HepG2 (cell line): ENCODE measurements around the gene DNAJB6. TPM values are rescaled to one million over a fixed set of nuclear protein-coding genes. Genes with fewer than 3 reads are reported as not detected.

Experiments
- ATAC-seq: fragments of 200-7000 bp; cut with Tn5 transposase; 3 replicates; pipeline ENCODE4 v1.9.1; 2020; ENCODE audit warnings: mild to moderate bottlenecking, moderate library complexity
- BruUV-seq: library from RNA; stranded (reverse); fragments of 400-500 nt; replicated peaks from 2 replicates; lab custom pipeline; 2021; lab: Mats Ljungman, UMichigan
- CTCF ChIA-PET: fragments of 300-600 bp; formaldehyde crosslinking; extraction: SDS; loops from one replicate; lab custom pipeline; 2021; ENCODE audit warnings: low total read pairs, inconsistent platforms, low intra/inter-chr PET ratio; lab: Yijun Ruan, JAX
- POLR2A ChIA-PET: fragments of 350-600 bp; sonication (Branson Sonifier 250); formaldehyde crosslinking; loops from one replicate; lab custom pipeline; 2020; ENCODE audit warnings: antibody characterized with exemption, inconsistent platforms; lab: Yijun Ruan, JAX
- DNase-seq: peaks from one replicate; pipeline ENCODE4 v3.0.0-alpha.2; 2015; ENCODE audit warnings: low spot score
- FAIRE-seq: peaks from 3 replicates; lab custom pipeline; 2011; peaks lifted over from hg19 to GRCh38; lab: Jason Lieb, UNC
- H2AFZ ChIP-seq: one replicate; pipeline ENCODE4 v1.6.1; 2011; ENCODE audit warnings: low read length, inconsistent platforms
- H3K27ac ChIP-seq: fragments of 300-600 bp; 3 replicates; pipeline ENCODE4 v1.8.0; 2011; ENCODE audit warnings: mixed run types, mild to moderate bottlenecking, mixed read lengths, low read length, inconsistent platforms; ENCODE audit not compliant: insufficient read depth; ENCODE audit errors: extremely low read length
- H3K27me3 ChIP-seq, 2 experiments: fragments of 200-600 bp in 1 of 2; 2 replicates in 1 of 2; 3 replicates in 1 of 2; pipeline versions ENCODE4 v1.6.0 to v1.8.0; 2011; ENCODE audit warnings: low read length in 2 of 2, mild to moderate bottlenecking in 2 of 2, moderate library complexity in 2 of 2, inconsistent platforms in 1 of 2; ENCODE audit not compliant: insufficient read depth in 2 of 2, control insufficient read depth in 1 of 2
- H3K36me3 ChIP-seq, 2 experiments: fragments of 200-600 bp in 1 of 2; replicated peaks in 1 of 2; 2 replicates in 1 of 2; 3 replicates in 1 of 2; pipeline versions ENCODE4 v1.5.1 to v1.8.0; 2011; ENCODE audit warnings: low read length in 2 of 2, inconsistent platforms in 1 of 2; ENCODE audit not compliant: insufficient read depth in 2 of 2, control insufficient read depth in 1 of 2
- H3K4me1 ChIP-seq: 2 replicates; pipeline ENCODE4 v1.5.1; 2012; ENCODE audit warnings: low read length, inconsistent platforms; ENCODE audit not compliant: insufficient read depth
- H3K4me2 ChIP-seq: 2 replicates; pipeline ENCODE4 v1.6.0; 2011; ENCODE audit warnings: low read depth, low read length, inconsistent platforms
- H3K4me3 ChIP-seq, 3 experiments: fragments of 200-600 bp in 1 of 3; sonication (generic), shearing (Covaris generic) in 1 of 3; replicated peaks in 1 of 3; 2 replicates each; pipeline ENCODE4 v1.5.1; 2011 to 2016; ENCODE audit warnings: low read length in 3 of 3, inconsistent platforms in 2 of 3, low read depth in 2 of 3, mild to moderate bottlenecking in 2 of 3, control low read depth in 1 of 3, mixed read lengths in 1 of 3; ENCODE audit not compliant: insufficient read depth in 1 of 3
- H3K79me2 ChIP-seq: one replicate; pipeline ENCODE4 v1.6.1; 2011; ENCODE audit warnings: low read length, inconsistent platforms; ENCODE audit not compliant: insufficient read depth
- H3K9ac ChIP-seq: 2 replicates; pipeline ENCODE4 v1.6.0; 2011; ENCODE audit warnings: mild to moderate bottlenecking, low read depth, low read length, inconsistent platforms; ENCODE audit not compliant: insufficient read depth
- H3K9me3 ChIP-seq: 2 replicates; pipeline ENCODE4 v1.5.1; 2012; ENCODE audit warnings: mild to moderate bottlenecking, low read length
- H4K20me1 ChIP-seq: 2 replicates; pipeline ENCODE4 v1.6.0; 2011; ENCODE audit warnings: inconsistent platforms, mild to moderate bottlenecking, low read length, moderate library complexity; ENCODE audit not compliant: insufficient read depth
- BCL6 ChIP-seq: IDR thresholded peaks from 2 replicates; pipeline ENCODE4 v1.6.1; 2016; ENCODE audit warnings: missing genetic modification reagents, missing compliant biosample characterization
- ERF ChIP-seq: IDR thresholded peaks from 2 replicates; pipeline ENCODE4 v1.6.1; 2018; ENCODE audit warnings: missing biosample characterization, missing genetic modification reagents
- FUBP1 ChIP-seq: sonication (generic); formaldehyde crosslinking; IDR thresholded peaks from 2 replicates; pipeline ENCODE4 v1.5.1; 2020; ENCODE audit warnings: missing genetic modification reagents, mild to moderate bottlenecking, borderline replicate concordance
- HNF1B ChIP-seq: sonication (generic); formaldehyde crosslinking; IDR thresholded peaks from 2 replicates; pipeline ENCODE4 v1.5.1; 2020; ENCODE audit warnings: mild to moderate bottlenecking, moderate library complexity, missing genetic modification reagents
- IKZF1 ChIP-seq: fragments of 450-650 bp; IDR thresholded peaks from 2 replicates; pipeline ENCODE4 v1.7.1; 2016
- KLF15 ChIP-seq: sonication (generic); formaldehyde crosslinking; IDR thresholded peaks from 2 replicates; pipeline ENCODE4 v1.8.1; 2023; ENCODE audit warnings: borderline replicate concordance, mild to moderate bottlenecking, inconsistent platforms, missing genetic modification reagents, mixed read lengths
- MEIS2 ChIP-seq: sonication (generic); formaldehyde crosslinking; IDR thresholded peaks from 2 replicates; pipeline ENCODE4 v1.9.0; 2021; ENCODE audit warnings: mild to moderate bottlenecking, missing genetic modification reagents
- NFIB ChIP-seq: sonication (generic); formaldehyde crosslinking; IDR thresholded peaks from 2 replicates; pipeline ENCODE4 v1.9.0; 2021; ENCODE audit warnings: missing genetic modification reagents, mild to moderate bottlenecking, borderline replicate concordance
- PCBP2 ChIP-seq: fragments of 200-400 bp; formaldehyde crosslinking; optimal IDR thresholded peaks from 2 replicates; pipeline ENCODE3; 2018; ENCODE audit warnings: low read length, low read depth; ENCODE audit not compliant: poor library complexity, severe bottlenecking
- RARA ChIP-seq: IDR thresholded peaks from 2 replicates; pipeline ENCODE4 v1.6.1; 2016; ENCODE audit warnings: missing genetic modification reagents, missing compliant biosample characterization
- RXRB ChIP-seq: IDR thresholded peaks from 2 replicates; pipeline ENCODE4 v1.6.1; 2016; ENCODE audit warnings: borderline replicate concordance, missing genetic modification reagents, missing compliant biosample characterization
- TARDBP ChIP-seq: sonication (generic); formaldehyde crosslinking; IDR thresholded peaks from 2 replicates; pipeline ENCODE4 v1.8.0; 2022; ENCODE audit warnings: mild to moderate bottlenecking, missing genetic modification reagents
- ZEB1 ChIP-seq: IDR thresholded peaks from 2 replicates; pipeline ENCODE4 v1.6.1; 2012; ENCODE audit warnings: mild to moderate bottlenecking, low read depth, inconsistent platforms; ENCODE audit not compliant: insufficient replicate concordance
- ZFY ChIP-seq: sonication (generic); formaldehyde crosslinking; IDR thresholded peaks from 2 replicates; pipeline ENCODE4 v1.4.0; 2020; ENCODE audit warnings: missing genetic modification reagents
- ZMYM4 ChIP-seq: sonication (generic); formaldehyde crosslinking; IDR thresholded peaks from 2 replicates; pipeline ENCODE4 v1.8.1; 2023; ENCODE audit warnings: mild to moderate bottlenecking, missing genetic modification reagents
- ZNF264 ChIP-seq: sonication (generic); formaldehyde crosslinking; IDR thresholded peaks from 2 replicates; pipeline ENCODE4 v1.4.0; 2020; ENCODE audit warnings: missing genetic modification reagents
- ZNF431 ChIP-seq: sonication (generic); formaldehyde crosslinking; IDR thresholded peaks from 2 replicates; pipeline ENCODE4 v1.9.0; 2022; ENCODE audit warnings: missing genetic modification reagents, low read depth, mild to moderate bottlenecking, borderline replicate concordance
- ZNF441 ChIP-seq: sonication (generic); formaldehyde crosslinking; IDR thresholded peaks from 2 replicates; pipeline ENCODE4 v1.7.0; 2021; ENCODE audit warnings: missing genetic modification reagents, borderline replicate concordance
- ZNF468 ChIP-seq: sonication (generic); formaldehyde crosslinking; IDR thresholded peaks from 2 replicates; pipeline ENCODE4 v1.8.0; 2022; ENCODE audit warnings: mild to moderate bottlenecking, moderate library complexity, missing genetic modification reagents
- ZSCAN25 ChIP-seq: sonication (generic); formaldehyde crosslinking; IDR thresholded peaks from 2 replicates; pipeline ENCODE4 v1.8.0; 2022; ENCODE audit warnings: mild to moderate bottlenecking, missing genetic modification reagents
- WGBS: methylation state at CpG from one replicate; pipeline ENCODE4 v1.1.6; 2017; ENCODE audit warnings: low lambda C conversion rate; 5-methylcytosine and 5-hydroxymethylcytosine counted together
- in situ Hi-C: cut with HindIII; loops from 2 replicates; pipeline ENCODE4 v1.10.0; 2017; ENCODE audit warnings: low pct_unique_long_range_greater_than_20kb; ENCODE audit not compliant: extremely low pct_ligation_motif_present
- intact Hi-C: fragments of 100-400 bp; cut with micrococcal nuclease; formaldehyde crosslinking; loops from one replicate; pipeline ENCODE4 v1.10.0; 2022; ENCODE audit not compliant: unreplicated experiment
- polyA plus RNA-seq, 8 experiments: library from polyadenylated mRNA; depleted of rRNA in 3 of 8; stranded (reverse) in 7 of 8; unstranded in 1 of 8; fragments of >200 nt; fragmentation: Illumina TruSeq in 4 of 8; extraction: Trizol in 4 of 8; gene quantifications; 2 replicates each; pipeline versions ENCODE4 v1.2.1 to v1.2.3, GENCODE V29; 2011 to 2016; ENCODE audit warnings: low read depth in 4 of 8, missing spikeins in 1 of 8, mixed read lengths in 1 of 8; ENCODE audit not compliant: insufficient read depth in 1 of 8
- total RNA-seq, 5 experiments: library from RNA; depleted of rRNA; stranded (reverse); fragments of >200 nt; fragmentation: Illumina TruSeq; extraction: Trizol; gene quantifications; 2 replicates each; pipeline ENCODE4 v1.2.3, GENCODE V29; 2016; ENCODE audit warnings: low read depth in 1 of 5

Gene DNAJB6
- total and polyA plus RNA-seq, 2 of the 13 experiments (the other 11 are each of a cell fraction or from before 2014, with no cell fraction given): 29.9 to 53.9 TPM

GRCh38 chr7:157336383-157337315 lies at the start of gene DNAJB6 (continued):
- TF ChIP-seq BCL6 (0 out of 2 replicates have a peak, but pooled peaks have one; percentile 12), ZNF264 (CRISPR knock-in tag) (no peak), PCBP2 (no peak), ZNF441 (CRISPR knock-in tag) (no peak), IKZF1 (no peak), ZNF468 (CRISPR knock-in tag) (no peak), MEIS2 (CRISPR knock-in tag) (0 out of 2 replicates have a peak, but pooled peaks have one; percentile 41), KLF15 (CRISPR knock-in tag) (no peak), TARDBP (CRISPR knock-in tag) (0 out of 2 replicates have a peak, but pooled peaks have one; percentile 25), ZMYM4 (CRISPR knock-in tag) (peak; percentile 36), ZFY (peak; percentile 89)

GRCh38 chr7:157291404-157292080 lies 45.3 kb upstream of the DNAJB6 start:
- no peak for FAIRE-seq
- 75% methylated on average over 13 of the region's 29 CpGs for WGBS
- no TSS peak for BruUV-seq

More at GRCh38 chr7:157291404-157292080, 45.3 kb upstream of the DNAJB6 start:
- Histone ChIP-seq H3K27ac (no peak overlapping the region), H3K36me3 (no peaks in the 10 kb centered on the region), H3K4me2 (peak overlapping the region; percentile 86), H3K27me3 (peaks cover 0 to 3% of the 10 kb centered on the region in 2 experiments; a peak in 1 of 5 replicates), H3K79me2 (no peaks in the 10 kb centered on the region), H3K4me3 (peak overlapping the region in 1 of 3 experiments; percentile 29; a peak in 1 of 6 replicates), H3K4me1 (peaks cover 55% of the 10 kb centered on the region), H3K9me3 (no peaks in the 10 kb centered on the region), H4K20me1 (no peaks in the 10 kb centered on the region), H2AFZ (no peak overlapping the region), H3K9ac (no peak overlapping the region)
- intact Hi-C loops (no loop called here), in situ Hi-C loops (no loop called here)
- ChIA-PET POLR2A (no interaction called here), CTCF (no interaction called here)
- TF ChIP-seq RARA (no peak), ZSCAN25 (CRISPR knock-in tag) (peak; percentile 86), FUBP1 (CRISPR knock-in tag) (no peak), NFIB (CRISPR knock-in tag) (no peak), ZEB1 (no peak), ZNF431 (CRISPR knock-in tag) (no peak), ERF (CRISPR knock-in tag) (no peak), RXRB (CRISPR knock-in tag) (peak; percentile 22; the same call in 1 of the 2 replicates), HNF1B (CRISPR knock-in tag) (no peak)
- ATAC-seq (no peak), DNase-seq (no peak)
